CD4-positive, alpha-beta T cell treated with Interleukin-6 for 4 hours (primary cell): ENCODE results near the gene NOXRED1.

Experiments
- DNase-seq: peaks from one replicate; pipeline ENCODE4 v3.0.0-alpha.2; 2020; ENCODE audit warnings: mixed read lengths

NOXRED1 gene

DNA sequence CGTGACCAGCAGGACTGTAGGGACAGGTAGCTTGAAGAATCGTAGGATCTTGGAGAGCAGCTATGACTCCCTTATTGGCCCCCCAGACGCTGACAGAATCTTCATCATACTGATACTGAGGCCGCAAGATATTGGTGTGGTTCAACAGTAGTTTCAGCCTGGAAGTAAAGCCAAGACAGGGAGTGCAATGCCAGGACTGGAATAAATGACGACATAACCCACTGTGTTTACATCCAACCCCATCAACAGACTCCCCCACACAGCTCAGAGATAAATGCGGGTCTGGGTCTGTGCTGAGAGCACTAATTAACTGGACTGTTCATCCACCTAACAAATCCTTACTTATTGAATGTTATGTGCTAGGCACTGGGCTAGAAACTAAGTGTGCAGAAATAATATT is 16.6 kb downstream of the NOXRED1 start:
- DNase-seq: no peak

DNA sequence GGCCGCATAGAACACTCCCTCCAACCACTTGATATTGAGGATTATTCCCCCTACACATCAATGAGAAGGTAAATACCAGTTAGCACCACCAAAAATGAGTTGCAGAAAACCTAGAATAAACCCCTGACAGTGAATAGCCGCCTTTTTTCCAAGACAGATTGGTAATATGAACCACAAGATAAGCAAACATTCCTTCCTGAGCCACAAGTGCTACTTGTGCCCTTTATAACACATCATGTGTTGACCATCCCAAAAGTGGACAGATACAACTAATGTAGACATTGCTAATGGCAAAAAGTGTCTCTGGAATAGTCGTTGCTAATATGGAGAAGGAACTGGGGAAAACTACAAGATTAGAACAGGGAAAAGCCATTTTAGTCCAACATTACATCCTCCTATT is 17.2 kb downstream of the NOXRED1 start:
- no peak for DNase-seq

DNA sequence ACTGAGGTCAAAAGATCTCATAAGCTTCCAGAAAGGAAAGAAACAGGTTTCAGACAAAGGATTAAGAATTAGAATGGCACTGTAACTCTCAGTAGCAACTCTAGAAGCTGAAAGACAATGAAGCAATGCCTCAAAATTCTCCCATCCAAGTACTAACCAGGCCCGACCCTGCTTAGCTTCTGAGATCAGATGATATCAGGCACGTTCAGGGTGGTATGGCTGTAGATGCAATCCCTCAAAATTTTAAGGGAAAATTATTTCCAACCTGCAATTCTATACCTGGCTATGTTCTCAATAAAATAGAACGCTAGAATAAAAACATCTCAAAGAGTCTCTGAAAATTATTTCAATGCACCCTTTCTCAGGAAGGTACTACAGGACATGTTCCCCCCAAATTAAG is 19.6 kb downstream of the NOXRED1 start:
- DNase-seq: no peak

DNA sequence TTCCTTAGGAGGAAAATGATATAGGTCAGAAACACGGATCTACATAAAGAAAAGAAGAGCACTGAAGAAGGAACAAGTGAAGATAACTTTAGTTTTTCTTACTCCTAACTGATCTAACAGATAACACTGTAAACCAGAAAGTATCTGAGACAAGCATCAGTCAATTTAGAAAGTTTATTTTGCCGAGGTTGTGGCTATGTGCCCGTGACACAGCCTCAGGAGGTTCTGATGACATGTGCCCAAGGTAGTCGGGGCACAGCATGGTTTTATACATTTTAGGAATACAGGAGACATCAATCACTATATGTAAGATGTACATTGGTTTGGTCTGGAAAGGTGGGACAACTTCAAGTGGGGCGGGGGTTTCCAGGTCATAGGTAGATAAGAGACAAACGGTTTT is 23.1 kb downstream of the NOXRED1 start:
- no peak for DNase-seq

DNA sequence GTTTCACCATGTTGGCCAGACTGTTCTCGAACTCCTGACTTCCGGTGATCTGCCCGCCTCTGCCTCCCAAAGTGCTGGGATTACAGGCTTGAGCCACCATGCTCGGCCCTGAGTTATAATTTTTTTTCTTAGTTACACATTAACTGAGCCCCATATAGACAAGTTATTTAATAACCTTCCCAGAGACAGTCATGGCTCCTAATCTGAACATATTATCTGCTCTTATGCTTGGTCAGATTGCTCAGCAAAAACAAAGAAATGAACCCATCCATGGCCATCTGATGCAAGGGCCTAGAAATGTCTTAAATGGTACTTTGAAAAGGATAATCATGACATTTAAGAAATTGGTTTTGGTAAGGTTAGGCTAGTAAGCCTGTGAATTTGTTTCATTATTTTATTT is 33.1 kb downstream of the NOXRED1 start:
- DNase-seq: no peak

DNA sequence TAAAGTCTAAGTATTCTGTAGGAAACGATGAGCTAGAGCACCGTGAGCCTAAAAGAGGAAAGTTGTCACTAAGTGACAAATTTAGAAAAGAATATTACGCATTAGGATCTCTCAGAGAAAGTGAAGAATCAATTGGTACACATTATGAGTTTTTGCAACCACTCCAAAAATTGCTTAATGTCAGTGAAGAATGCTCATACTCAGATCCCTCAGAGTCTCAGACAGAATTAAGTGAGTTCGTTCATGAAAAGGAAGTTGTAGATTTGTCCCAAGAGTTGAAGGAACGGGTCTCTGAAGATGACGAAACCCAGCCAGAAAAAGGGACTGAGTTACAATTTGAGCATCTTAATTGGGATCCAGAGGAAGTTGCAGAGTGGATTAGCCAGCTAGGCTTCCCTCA is 44.6 kb downstream of the NOXRED1 start:
- no peak for DNase-seq

DNA sequence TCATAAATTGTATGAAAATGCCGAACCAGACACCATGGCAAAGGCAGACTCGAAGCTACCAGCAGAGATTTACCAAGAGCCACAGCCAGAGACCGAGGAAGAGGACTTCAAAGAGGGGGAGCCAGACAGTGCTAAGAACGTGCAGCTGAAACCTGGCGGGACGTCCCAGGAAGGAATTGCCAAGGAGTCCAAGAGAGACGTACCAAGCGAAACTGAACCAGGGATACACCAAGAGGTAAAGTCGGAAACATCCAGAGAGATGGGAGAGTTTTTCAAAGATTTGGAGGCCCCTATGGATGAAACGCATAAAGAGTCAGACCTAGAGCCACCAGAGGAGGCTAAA is 45.9 kb downstream of the NOXRED1 start:
- DNase-seq: no peak

DNA sequence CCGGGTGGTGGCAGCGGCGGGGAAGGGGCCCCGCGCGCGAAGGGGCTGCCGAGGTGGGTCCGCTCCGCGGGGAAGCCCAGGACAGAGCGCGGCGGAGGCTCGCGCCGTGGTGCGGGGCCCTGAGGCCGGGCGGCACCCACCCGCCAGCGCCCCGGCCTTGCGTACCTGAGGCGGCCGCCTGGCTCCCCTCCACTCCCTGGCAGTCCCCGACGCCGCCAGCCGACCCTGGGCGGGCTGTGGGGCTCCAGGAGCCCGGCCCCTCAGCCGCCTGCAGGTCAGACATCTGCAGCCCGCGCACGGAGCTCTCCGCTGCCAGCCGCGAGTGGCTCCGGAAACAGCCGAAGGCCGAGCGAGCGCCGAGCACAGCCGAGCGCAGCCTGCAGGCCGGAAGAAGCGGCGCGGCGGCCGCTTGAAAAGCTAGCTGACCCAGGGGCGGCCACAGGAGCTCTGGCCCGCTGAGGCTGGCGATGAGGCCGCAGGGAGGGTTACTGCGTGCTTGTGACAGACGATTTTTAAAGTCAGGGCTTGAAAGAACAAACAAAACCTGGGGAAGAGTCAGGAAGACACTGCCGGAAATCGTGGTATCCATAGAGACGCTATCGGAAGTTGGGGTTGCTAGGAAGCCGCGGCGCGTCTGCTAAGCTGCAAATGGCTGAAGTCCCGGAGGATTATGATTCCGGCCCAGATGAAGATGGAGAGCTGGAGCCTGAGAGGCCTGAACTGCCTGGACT is 46.4 kb downstream of the NOXRED1 start, which contains the start of the genes SAMD15 and TMED8:
TSS of gene SAMD15 (plus strand) at position 609 of the 731 bp plus-strand sequence. CDS start at position 649, 40 bp downstream.
TSS of gene TMED8 (minus strand) at position 324 of the 731 bp plus-strand sequence. CDS start at position 283, 41 bp downstream.
- DNase-seq: peak; percentile 82

DNA sequence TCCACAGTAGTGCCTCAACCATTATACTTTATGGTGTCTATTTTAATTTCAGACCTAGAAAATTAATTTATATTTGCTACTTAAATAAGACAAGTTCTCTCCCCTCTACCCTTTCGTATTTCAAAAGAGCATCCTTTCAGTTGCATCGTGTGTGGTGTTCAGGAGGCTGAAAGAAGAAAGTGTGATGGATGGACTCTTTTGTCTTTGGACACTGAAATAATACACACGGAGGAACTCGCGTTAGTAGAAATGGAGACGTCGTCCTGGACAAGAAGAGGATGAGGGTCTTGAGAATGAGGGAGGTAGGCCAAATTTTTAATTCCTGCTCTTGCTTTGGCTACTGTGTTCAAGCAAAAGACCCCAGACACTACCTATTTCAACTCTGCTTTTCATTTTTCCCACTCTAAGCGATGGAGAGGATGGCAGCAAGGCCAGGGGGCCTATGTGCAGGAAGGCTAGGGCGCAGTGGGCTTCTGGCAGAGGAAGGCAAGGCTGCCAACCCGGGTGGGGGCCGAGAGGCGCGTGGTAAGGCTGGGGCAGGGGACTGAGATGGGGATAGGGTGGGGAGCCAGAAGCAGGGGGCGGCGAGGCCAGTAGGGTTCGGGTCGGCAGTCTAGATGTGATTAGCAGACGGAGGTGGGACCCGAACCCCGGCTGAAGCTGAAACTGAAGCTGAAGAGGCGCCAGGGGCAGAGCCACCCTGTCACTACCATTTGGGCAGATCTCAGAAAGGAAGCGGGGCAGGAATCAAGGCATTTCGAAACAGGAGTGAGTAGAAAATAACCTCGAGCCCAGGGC is 47.2 kb downstream of the NOXRED1 start:
- DNase-seq: peak; percentile 35

DNA sequence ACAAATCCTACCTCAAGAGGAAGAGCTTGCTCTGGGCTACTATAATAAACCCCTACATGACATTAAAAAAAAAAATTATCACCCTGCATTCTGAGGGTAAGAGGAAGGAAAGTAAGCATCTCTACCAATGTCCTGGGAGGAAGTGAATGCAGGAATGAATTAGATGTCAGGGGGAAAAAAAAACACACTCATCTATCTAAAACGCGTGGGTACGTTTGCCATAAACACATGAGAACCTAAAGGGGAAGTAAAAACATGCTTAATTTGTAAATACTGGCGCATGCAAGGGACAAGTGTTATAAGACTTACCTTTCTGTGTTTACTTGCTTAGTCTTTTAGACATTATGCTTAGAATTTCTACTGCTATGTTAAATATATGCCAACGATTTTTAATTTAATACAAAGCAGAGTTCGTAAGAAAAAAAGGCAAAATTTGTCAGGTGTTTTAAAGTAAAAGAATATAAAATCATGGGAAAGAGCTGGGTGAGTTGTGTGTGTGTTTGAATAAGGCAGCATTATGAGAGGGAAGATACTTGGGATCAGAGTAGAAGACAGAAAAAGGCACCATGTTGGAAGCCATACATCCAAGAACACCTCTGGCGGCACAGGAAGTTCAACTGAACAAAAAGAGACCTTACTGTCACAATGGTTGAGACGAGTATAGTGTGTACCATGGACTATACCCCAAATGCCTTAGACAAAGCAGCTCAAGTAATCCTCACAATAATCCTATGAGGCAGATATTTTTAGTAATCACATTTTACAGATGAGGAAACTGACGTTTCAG is 48.0 kb downstream of the NOXRED1 start:
- no peak for DNase-seq

DNA sequence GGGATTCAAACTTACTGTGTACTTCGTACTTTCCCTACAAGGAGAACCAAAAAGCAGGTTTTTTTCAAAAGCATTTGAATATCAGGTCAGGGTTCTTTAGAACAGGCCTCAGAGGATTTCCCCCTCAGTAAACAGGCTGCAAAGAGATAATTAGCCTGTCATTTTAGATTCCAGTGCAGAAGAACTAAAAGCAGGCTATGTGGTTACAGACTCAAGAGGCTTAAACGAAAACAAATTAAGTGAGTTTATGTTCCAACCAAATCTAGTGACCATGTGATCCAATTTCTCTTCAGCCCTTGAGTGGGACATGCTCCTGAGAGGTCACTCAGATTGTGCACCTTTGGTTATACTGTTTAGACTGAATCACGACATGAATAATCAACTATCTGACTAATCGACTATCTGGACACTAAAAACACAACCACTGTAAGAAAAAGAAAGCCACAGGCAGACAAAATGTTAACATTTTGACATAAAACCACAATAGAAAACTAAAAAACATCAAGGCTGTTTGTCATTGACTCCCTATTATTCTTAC is 51.0 kb downstream of the NOXRED1 start:
- DNase-seq: no peak

DNA sequence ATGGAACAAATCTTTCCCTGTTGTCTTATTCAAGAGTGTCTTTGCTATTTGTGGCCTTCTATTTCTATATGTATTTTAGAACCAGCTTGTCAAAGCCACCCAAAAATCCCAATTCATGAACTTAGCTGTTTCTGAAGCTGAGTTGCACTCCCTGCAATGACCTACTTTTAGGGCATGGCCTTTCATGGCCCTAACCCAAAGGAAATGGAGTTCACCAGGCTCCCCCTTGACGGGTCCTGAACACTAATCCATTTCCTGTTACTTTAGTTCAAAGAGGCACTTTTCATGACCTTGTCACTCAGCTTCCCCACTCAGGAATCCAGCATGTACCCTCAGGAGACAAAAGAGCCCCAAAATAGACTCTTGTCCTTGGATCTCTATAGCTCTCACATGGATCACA is 54.0 kb downstream of the NOXRED1 start:
- peak; percentile 32 for DNase-seq

DNA sequence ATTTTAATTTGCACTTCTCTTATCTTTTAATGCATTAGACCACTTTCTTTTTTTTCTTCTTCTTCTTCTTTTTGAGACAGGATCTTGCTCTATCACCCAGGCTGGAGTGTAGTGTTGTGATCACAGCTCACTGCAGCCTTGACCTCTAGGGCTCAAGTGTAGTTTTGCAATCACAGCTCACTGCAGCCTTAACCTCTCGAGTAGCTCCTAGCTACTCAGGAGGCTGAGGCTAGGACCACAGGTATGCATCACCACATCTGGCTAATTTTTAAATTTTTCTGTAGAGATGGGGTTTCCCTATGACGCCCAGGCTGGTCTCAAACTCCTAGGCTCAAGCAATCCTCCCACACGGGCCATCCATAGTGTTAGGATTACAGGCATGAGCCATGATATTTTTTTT is 59.2 kb downstream of the NOXRED1 start:
- DNase-seq: no peak

DNA sequence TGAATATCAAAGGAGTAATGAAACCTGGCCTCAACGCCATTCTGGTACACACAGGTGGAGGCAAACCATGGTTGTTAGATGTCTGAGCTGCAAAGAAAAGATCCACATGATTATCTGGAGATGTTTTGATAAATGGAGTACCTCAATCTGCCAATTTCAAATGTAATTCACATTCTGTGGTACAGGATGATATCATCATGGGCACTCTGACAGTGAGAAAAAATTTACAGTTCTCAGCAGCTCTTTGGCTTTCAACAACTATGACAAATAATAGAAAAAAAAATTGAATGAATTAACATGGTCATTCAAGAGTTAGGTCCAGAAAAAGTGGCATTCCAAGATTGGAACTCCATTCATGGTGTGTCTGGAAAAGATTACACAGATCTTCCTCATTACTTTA is 63.7 kb downstream of the NOXRED1 start:
- DNase-seq: no peak

DNA sequence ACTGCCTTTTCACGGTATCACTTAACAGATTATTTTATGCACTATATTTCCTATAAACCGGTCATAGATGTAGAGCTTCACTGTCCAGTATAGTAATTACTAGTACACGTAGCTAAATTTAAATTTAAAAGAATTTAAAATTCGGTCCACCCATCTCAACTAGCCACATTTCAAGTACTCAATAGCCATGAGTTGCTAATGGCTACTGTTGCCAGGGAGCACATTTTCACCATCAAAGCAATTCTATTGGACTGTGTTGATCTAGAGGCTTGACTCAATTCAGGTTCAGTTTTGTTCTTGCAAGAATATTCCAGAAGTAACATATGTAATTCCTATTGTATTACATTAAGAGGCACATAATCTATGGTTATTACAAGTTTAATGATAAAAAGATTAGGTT is 66.4 kb downstream of the NOXRED1 start:
- DNase-seq: no peak

DNA sequence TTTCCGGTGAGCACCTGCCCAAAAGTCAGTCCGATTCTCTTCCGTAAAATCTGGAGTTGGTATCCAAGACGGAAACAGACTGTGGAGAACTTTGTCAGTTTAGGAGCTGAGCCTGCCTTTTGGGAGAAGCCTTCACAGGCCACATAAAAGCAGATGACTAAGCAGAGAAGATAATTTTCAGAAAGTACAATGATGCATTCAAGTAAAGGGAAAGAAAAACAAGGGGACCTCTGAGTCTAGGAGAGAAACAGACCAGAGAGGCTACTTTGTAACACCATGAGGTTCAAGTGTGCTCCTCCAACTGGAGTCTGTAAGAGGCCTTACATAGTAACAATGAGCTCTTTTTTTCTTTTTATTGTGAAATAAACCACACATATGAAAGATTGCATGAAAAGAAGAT is 67.5 kb downstream of the NOXRED1 start:
- DNase-seq: no peak

DNA sequence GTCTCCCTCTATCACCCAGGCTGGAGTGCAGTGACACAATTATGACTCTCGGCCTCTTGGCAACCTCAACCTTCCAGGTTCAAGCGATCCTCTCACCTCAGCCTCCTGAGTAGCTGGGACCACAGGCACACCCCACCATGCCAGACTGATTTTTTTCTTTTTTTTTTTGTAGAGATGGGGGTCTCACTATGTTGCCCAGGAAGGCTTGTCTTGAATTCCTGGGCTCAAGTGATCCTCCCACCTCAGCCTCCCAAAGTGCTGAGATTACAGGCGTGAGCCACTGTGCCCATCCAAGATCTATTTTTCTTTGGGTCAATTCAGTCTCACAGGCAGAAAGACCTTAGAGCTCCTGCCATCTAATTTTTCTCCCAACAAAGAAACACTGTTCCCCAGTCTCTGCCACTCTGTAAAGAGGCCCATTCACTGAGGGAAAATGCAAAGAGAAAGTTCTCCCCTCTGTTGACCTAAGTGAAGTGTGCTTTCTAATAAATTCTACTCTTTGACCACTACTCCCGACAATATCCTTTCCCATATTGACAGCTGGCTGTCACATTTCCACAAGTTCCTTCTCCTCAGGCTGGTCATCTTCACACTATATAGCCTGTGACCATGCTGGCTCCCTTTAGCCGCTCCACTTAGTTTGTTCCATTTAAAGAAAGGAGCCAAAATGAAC is 69.7 kb downstream of the NOXRED1 start:
- DNase-seq: no peak

DNA sequence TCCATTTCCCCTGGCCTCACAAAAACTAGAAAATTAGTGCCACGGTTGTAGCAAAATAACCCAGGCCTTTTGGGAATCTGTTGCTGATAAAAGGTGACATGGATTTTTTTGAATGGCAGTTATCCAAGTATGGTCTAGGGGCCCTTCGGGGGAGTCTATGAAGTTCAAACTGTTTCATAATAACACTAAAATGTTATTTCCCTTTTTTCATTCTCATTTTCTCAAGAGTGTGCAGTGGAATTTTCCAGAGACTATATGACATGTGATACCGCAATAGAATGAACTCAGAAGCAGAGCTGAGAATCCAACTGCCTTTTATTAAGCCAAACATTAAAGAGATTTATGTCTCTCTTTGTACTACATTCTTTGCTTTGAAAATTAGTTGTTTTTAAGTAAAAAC is 75.6 kb downstream of the NOXRED1 start:
- DNase-seq: no peak

DNA sequence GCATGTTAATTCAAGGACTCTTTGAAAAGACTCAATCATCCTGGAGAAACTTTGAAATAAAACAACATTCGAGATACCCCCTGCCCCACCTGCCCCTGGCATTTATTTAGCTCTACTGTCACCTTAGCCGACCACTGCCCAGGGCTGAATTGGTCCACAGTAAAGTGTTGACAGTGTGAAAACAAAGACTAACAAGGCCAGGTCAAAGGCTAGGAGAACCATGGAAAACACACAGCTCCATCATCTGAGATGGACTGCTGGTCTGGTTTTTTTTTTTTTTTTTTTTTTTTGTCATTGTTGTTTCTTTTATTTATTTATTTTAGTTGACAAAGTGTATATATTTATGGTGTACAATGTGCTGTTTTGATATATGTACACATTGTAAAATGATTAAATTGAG is 76.8 kb downstream of the NOXRED1 start:
- no peak for DNase-seq

DNA sequence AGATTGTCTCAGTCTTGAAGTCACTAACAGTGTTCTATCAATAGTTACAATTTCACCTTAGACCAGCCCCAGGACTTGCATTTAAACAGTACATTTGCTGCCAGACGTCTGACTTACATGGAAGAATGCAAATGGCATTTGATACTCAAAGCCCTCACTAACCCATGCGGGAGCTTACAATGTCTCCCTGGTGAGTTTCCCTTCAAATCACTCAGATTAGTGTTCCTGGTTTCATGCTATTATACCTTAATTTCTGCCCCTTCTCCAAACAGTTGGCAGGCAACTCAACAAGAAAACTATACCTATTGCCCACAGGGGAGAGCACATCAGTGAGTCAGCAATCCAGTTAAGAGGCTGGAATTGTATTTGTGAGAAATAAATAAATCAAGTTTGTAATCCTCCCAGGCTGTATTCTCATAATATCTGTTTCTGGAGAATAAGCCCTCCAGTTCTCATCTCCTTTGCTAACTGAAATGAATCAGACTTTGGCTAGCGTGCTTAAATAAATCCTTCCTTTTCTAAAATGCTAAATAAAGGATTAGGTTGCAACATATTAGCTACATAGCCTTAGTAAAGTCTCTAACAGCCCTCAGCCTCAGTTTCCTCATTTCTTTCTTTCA is 78.8 kb downstream of the NOXRED1 start:
- no peak for DNase-seq
